H1 (cell line): ENCODE measurements around the gene LDLRAD4. TPM values are rescaled to one million over a fixed set of nuclear protein-coding genes. Genes with fewer than 3 reads are reported as not detected.

Source experiments
- CTCF ChIA-PET: fragments of 300-600 bp; sonication (Branson Sonifier 250); formaldehyde crosslinking; loops from one replicate; lab custom pipeline; 2021; ENCODE audit not compliant: partially characterized antibody; lab: Charles Lee
- POLR2A ChIA-PET: fragments of 300-600 bp; sonication (Branson Sonifier 250); formaldehyde crosslinking; loops from one replicate; lab custom pipeline; 2021; ENCODE audit warnings: inconsistent platforms; ENCODE audit not compliant: partially characterized antibody; lab: Charles Lee
- DNase-seq, 2 experiments: peaks; one replicate each; pipeline versions ENCODE4 v3.0.0 to v3.0.0-alpha.2; 2010 to 2022; ENCODE audit warnings: low spot score in 2 of 2, low read depth in 1 of 2, mixed read lengths in 1 of 2
- FAIRE-seq: peaks from 2 replicates; lab custom pipeline; 2011; peaks lifted over from hg19 to GRCh38; lab: Jason Lieb, UNC
- H2AFZ ChIP-seq: 2 replicates; pipeline ENCODE4 v1.8.1; 2012; ENCODE audit warnings: low read length, inconsistent platforms
- H2AK5ac ChIP-seq: 2 replicates; pipeline ENCODE4 v1.6.1; 2013; ENCODE audit warnings: low read depth, low read length
- H2BK120ac ChIP-seq: replicated peaks from 2 replicates; pipeline ENCODE3; 2013; ENCODE audit warnings: low read depth, low read length, inconsistent platforms
- H2BK12ac ChIP-seq: 2 replicates; pipeline ENCODE4 v1.6.1; 2013; ENCODE audit warnings: low read depth, low read length
- H2BK15ac ChIP-seq: 2 replicates; pipeline ENCODE4 v1.6.1; 2013; ENCODE audit warnings: low read length
- H2BK20ac ChIP-seq: 2 replicates; pipeline ENCODE4 v1.6.1; 2013; ENCODE audit warnings: low read length
- H2BK5ac ChIP-seq: 2 replicates; pipeline ENCODE4 v1.6.1; 2013; ENCODE audit warnings: low read depth, low read length
- H3K14ac ChIP-seq: 2 replicates; pipeline ENCODE4 v1.6.1; 2013; ENCODE audit warnings: inconsistent platforms; ENCODE audit not compliant: insufficient read length
- H3K18ac ChIP-seq: 2 replicates; pipeline ENCODE4 v1.6.1; 2013; ENCODE audit warnings: low read length; ENCODE audit errors: extremely low read depth
- H3K23ac ChIP-seq: 2 replicates; pipeline ENCODE4 v1.6.1; 2013; ENCODE audit warnings: inconsistent platforms; ENCODE audit not compliant: insufficient read length
- H3K23me2 ChIP-seq: 2 replicates; pipeline ENCODE4 v1.6.1; 2013; ENCODE audit warnings: low read depth, low read length
- H3K27ac ChIP-seq: 2 replicates; pipeline ENCODE4 v1.6.1; 2011; ENCODE audit warnings: low read depth, low read length, inconsistent platforms
- H3K27me3 ChIP-seq, 4 experiments: replicated peaks in 1 of 4; 1 replicate in 1 of 4; 2 replicates in 3 of 4; pipeline versions ENCODE4 v1.6.1 to v1.8.1; 2011 to 2013; ENCODE audit warnings: low read length in 3 of 4, mild to moderate bottlenecking in 3 of 4, inconsistent platforms in 2 of 4, mixed read lengths in 2 of 4, moderate library complexity in 1 of 4; ENCODE audit not compliant: control insufficient read depth in 3 of 4, insufficient read depth in 3 of 4; ENCODE audit errors: extremely low read depth in 1 of 4
- H3K36me3 ChIP-seq, 4 experiments: 2 replicates each; pipeline versions ENCODE4 v1.6.1 to v1.8.1; 2011 to 2013; ENCODE audit warnings: mild to moderate bottlenecking in 4 of 4, low read length in 3 of 4, moderate library complexity in 2 of 4, control low read depth in 1 of 4, inconsistent platforms in 1 of 4; ENCODE audit not compliant: insufficient read depth in 4 of 4, control insufficient read depth in 2 of 4
- H3K4ac ChIP-seq: replicated peaks from 2 replicates; pipeline ENCODE3; 2013; ENCODE audit warnings: low read length, low read depth, mixed read lengths, inconsistent platforms; ENCODE audit not compliant: insufficient read length
- H3K4me1 ChIP-seq, 4 experiments: replicated peaks in 1 of 4; 1 replicate in 1 of 4; 2 replicates in 3 of 4; pipeline versions ENCODE4 v1.6.1 to v1.8.1; 2011 to 2013; ENCODE audit warnings: low read length in 3 of 4, inconsistent platforms in 2 of 4, mixed read lengths in 1 of 4; ENCODE audit not compliant: insufficient read depth in 4 of 4, control insufficient read depth in 3 of 4
- H3K4me2 ChIP-seq, 2 experiments: 2 replicates each; pipeline versions ENCODE4 v1.6.1 to v1.8.1; 2011 to 2013; ENCODE audit warnings: low read depth in 2 of 2, low read length in 2 of 2, control low read depth in 1 of 2, inconsistent platforms in 1 of 2, mild to moderate bottlenecking in 1 of 2; ENCODE audit not compliant: insufficient read depth in 1 of 2
- H3K4me3 ChIP-seq, 4 experiments: fragments of 200-600, 300-600 bp in 1 of 4; sonication (generic), shearing (Covaris generic), sonication (Bioruptor Twin) in 1 of 4; 2 replicates each; pipeline versions ENCODE4 v1.5.1 to v1.8.1; 2011 to 2016; ENCODE audit warnings: low read length in 4 of 4, low read depth in 3 of 4, control low read depth in 2 of 4, inconsistent platforms in 2 of 4, mild to moderate bottlenecking in 2 of 4, mixed read lengths in 1 of 4, moderate library complexity in 1 of 4; ENCODE audit not compliant: insufficient read depth in 2 of 4; ENCODE audit errors: extremely low read depth in 1 of 4
- H3K56ac ChIP-seq: replicated peaks from 2 replicates; pipeline ENCODE3; 2013; ENCODE audit warnings: low read depth, mild to moderate bottlenecking, mixed read lengths, low read length, inconsistent platforms; ENCODE audit not compliant: insufficient read length
- H3K79me1 ChIP-seq: 2 replicates; pipeline ENCODE4 v1.6.1; 2013; ENCODE audit warnings: low read depth, low read length, control low read depth
- H3K79me2 ChIP-seq, 2 experiments: 2 replicates each; pipeline versions ENCODE4 v1.6.1 to v1.8.1; 2012 to 2013; ENCODE audit warnings: low read length in 2 of 2, mild to moderate bottlenecking in 2 of 2, inconsistent platforms in 1 of 2; ENCODE audit not compliant: insufficient read depth in 2 of 2, control insufficient read depth in 1 of 2
- H3K9ac ChIP-seq, 4 experiments: replicated peaks in 1 of 4; 1 replicate in 1 of 4; 2 replicates in 3 of 4; pipeline versions ENCODE4 v1.6.1 to v1.8.1; 2011 to 2013; ENCODE audit warnings: low read depth in 3 of 4, low read length in 3 of 4, control low read depth in 2 of 4, mild to moderate bottlenecking in 2 of 4, moderate library complexity in 2 of 4, inconsistent platforms in 1 of 4; ENCODE audit errors: extremely low read depth in 1 of 4
- H3K9me3 ChIP-seq, 2 experiments: 2 replicates each; pipeline versions ENCODE4 v1.6.1 to v1.8.1; 2012 to 2013; ENCODE audit warnings: mild to moderate bottlenecking in 2 of 2, moderate library complexity in 2 of 2, control low read depth in 1 of 2, inconsistent platforms in 1 of 2, low read depth in 1 of 2, low read length in 1 of 2, mixed read lengths in 1 of 2; ENCODE audit not compliant: insufficient read depth in 2 of 2
- H4K20me1 ChIP-seq, 2 experiments: replicated peaks in 1 of 2; 2 replicates each; pipeline versions ENCODE3 to v1.8.1; 2011 to 2013; ENCODE audit warnings: inconsistent platforms in 2 of 2, low read length in 2 of 2, mild to moderate bottlenecking in 1 of 2; ENCODE audit not compliant: insufficient read depth in 2 of 2, control insufficient read depth in 1 of 2
- H4K5ac ChIP-seq: 2 replicates; pipeline ENCODE4 v1.6.1; 2013; ENCODE audit warnings: low read length, low read depth, mixed read lengths, inconsistent platforms; ENCODE audit not compliant: insufficient read length
- H4K8ac ChIP-seq: 2 replicates; pipeline ENCODE4 v1.8.0; 2013; ENCODE audit warnings: mild to moderate bottlenecking, moderate library complexity, low read length, inconsistent platforms; ENCODE audit not compliant: insufficient read depth; ENCODE audit errors: extremely low read depth
- H4K91ac ChIP-seq: replicated peaks from 2 replicates; pipeline ENCODE3; 2013; ENCODE audit warnings: low read length, mixed read lengths, inconsistent platforms; ENCODE audit not compliant: insufficient read length
- PHF8 ChIP-seq: fragments of 200-600 bp; sonication (generic); conservative IDR thresholded peaks from 2 replicates; pipeline ENCODE4 v1.7.1; 2012; ENCODE audit warnings: low read depth, mild to moderate bottlenecking, inconsistent platforms, low read length, moderate library complexity
- WGBS, 2 experiments: shearing (Covaris generic) in 1 of 2; methylation state at CpG; one replicate each; pipeline versions ENCODE4 v1.1.6 to v1.1.7; 2013 to 2015; ENCODE audit warnings: low lambda C conversion rate in 2 of 2, mixed read lengths in 2 of 2, inconsistent platforms in 1 of 2, low coverage in 1 of 2, missing lambda C conversion rate in 1 of 2; ENCODE audit not compliant: insufficient replicate concordance in 2 of 2, insufficient coverage in 1 of 2, insufficient read length in 1 of 2; ENCODE audit errors: extremely low coverage in 1 of 2, missing lambda C conversion rate in 1 of 2; 5-methylcytosine and 5-hydroxymethylcytosine counted together
- polyA plus RNA-seq, 7 experiments: library from polyadenylated mRNA; depleted of rRNA in 3 of 7; stranded (reverse) in 5 of 7; unstranded in 2 of 7; fragments of >200 nt in 5 of 7; fragments of 200-250 nt in 2 of 7; gene quantifications; 1 replicate in 5 of 7; 2 replicates in 1 of 7; 4 replicates in 1 of 7; pipeline versions ENCODE4 v1.2.1 to v1.2.3, GENCODE V29; 2011 to 2013; ENCODE audit warnings: missing spikeins in 2 of 7, mixed read lengths in 2 of 7
- total RNA-seq: library from RNA; stranded (reverse); fragmentation: NEBNext Ultra II Directional; extraction: Animal tissue kit (Norgen Biotek cat#: 25700); gene quantifications from 2 replicates; pipeline ENCODE4 v1.2.1, GENCODE V29; 2021
- TF ChIP-seq, protein P1 (sequence below): IDR thresholded peaks from 2 replicates; pipeline ENCODE4 v1.6.1; 2012; ENCODE audit warnings: inconsistent platforms

Gene LDLRAD4
- total and polyA plus RNA-seq, 2 of the 8 experiments (the other 6 are each of a cell fraction or from before 2014, with no cell fraction given) = 0.77 to 1.4 TPM

DNA sequence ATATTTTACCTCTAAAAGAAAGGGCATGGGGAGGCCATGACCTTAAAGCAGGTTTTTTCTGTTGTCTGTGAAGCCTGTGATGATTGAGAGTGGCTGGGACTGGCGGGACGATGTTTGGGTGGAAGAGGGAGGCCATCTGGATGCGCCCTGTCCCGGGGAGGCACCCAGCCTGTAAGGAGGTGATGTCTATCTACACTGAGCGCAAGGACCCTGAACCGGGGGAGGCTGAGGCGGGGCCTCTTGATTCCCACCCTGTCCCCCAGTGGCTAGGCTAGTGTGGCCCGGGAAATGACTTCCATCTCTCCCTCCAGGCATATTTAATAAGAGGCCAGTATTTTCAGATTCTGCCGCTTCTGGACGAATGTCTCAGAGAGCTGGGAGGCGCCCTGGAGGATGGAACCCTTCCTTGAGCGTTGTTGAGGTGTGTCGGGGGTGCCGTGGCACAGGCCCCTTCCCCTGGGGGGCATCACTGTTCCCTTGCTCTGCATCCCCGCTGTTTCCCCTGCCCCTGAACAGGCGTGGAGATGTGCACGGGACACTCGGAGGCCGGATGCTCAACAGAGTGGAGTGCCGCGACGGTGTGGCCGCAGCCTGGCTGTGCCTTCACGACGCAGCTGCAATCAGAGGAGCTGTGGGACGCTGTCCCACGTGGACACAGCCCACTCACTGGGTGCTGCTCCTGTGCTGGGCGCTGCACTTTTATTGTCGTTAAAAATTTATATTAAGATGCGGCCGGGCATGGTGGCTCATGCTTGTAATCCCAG lies 185.4 kb downstream of the LDLRAD4 start:
- peak overlapping the region; percentile 46 for H4K91ac ChIP-seq
- no peak overlapping the region for H3K4ac ChIP-seq
- no peaks in the 10 kb centered on the region for H3K79me1 ChIP-seq
- no peaks in the 10 kb centered on the region for H3K27me3 ChIP-seq
- no peaks in the 10 kb centered on the region for H3K36me3 ChIP-seq
- ChIA-PET CTCF (interaction anchor here (1.3 kb wide), 1 partner anchor 155 kb away, joined by 3 read pairs; no protein-coding TSS in a partner anchor), POLR2A (no interaction called here)
- H4K5ac ChIP-seq = no peak overlapping the region
- DNase-seq (no peak), FAIRE-seq (no peak)
- no peak overlapping the region for H2BK120ac ChIP-seq
- no peak overlapping the region for H3K4me2 ChIP-seq
- no peaks in the 10 kb centered on the region for H4K20me1 ChIP-seq
- WGBS, 2 experiments = 90% methylated on average over 31 of the region's 31 CpGs; no CpG with 5 or more reads in 1 of the 2 experiments
- H4K8ac ChIP-seq = peak overlapping the region; percentile 75
- H2AFZ ChIP-seq = no peak overlapping the region
- H3K9me3 ChIP-seq = no peaks in the 10 kb centered on the region
- TF ChIP-seq, protein P1, sequence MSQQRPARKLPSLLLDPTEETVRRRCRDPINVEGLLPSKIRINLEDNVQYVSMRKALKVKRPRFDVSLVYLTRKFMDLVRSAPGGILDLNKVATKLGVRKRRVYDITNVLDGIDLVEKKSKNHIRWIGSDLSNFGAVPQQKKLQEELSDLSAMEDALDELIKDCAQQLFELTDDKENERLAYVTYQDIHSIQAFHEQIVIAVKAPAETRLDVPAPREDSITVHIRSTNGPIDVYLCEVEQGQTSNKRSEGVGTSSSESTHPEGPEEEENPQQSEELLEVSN = no peak
- no peak for TF ChIP-seq PHF8
- no peak overlapping the region for H3K14ac ChIP-seq
- no peak overlapping the region for H3K56ac ChIP-seq
- no peaks in the 10 kb centered on the region for H3K23me2 ChIP-seq
- H3K27ac ChIP-seq = no peak overlapping the region
- no peak overlapping the region for H2AK5ac ChIP-seq
- no peak overlapping the region for H2BK12ac ChIP-seq
- H3K4me3 ChIP-seq = no peak overlapping the region
- no peak overlapping the region for H2BK5ac ChIP-seq
- no peak overlapping the region for H3K18ac ChIP-seq
- no peaks in the 10 kb centered on the region for H3K4me1 ChIP-seq
- H3K23ac ChIP-seq = no peak overlapping the region
- no peaks in the 10 kb centered on the region for H3K79me2 ChIP-seq
- no peak overlapping the region for H2BK15ac ChIP-seq
- no peak overlapping the region for H2BK20ac ChIP-seq
- H3K9ac ChIP-seq = no peak overlapping the region
